Cerebellar nuclear complex (tissue), 1 donor: Measurements from ENCODE around the gene ADGRE2.
"Not testable (repeated sequence)": the region's sequence is repeated elsewhere in the genome, so short reads cannot be mapped to it uniquely, and the experiment has no call there.

Source experiments
- DNase-seq, 2 experiments: peaks; one replicate each; lab custom pipeline; 2025; lab: John Stamatoyannopoulos, UW

ADGRE2 gene

GRCh38 chr19:14778110-14778845, at the start of gene ADGRE2:
ADGRE2 (minus strand) TSS chr19:14778560; CDS start chr19:14776756, 1,804 bp downstream.
- not testable (repeated sequence) for DNase-seq

DNA sequence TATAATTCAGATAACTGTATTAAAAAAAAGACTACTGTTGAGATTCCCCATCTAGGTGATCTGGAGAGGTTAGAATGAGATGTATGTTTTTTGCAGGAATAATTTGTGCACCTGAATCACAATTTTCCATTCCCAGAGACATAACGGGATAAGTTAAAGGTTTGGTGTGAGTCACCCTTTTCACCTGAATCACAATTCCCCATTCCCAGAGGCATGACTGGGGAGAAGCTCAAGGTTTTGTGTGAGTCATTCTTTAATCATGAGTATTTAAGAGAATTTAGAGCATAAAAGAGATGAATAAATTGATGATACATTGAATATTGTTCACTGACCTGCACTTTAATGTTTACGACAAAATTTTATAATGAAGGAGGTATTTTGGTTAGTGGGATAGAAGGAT, 47.6 kb upstream of the ADGRE2 start:
- DNase-seq: no peak

DNA sequence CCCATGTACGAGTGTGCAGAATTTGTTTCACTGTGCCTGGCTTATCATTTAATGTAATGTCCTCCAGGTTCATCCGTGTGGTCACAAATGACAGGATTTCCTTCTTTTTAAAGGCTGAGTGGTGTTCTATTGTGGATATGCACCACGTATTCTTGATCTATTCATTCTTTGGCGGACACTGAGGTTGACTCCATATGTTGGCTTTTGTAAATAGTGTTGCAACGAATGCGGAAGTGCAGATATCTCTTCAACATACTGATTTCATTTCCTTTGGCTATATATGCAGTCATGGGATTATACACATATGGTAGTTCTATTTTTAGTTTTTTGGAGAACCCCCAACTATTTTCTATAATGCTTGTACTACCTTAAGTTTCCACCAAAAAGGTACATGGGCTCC, 43.6 kb upstream of the ADGRE2 start:
- DNase-seq: no peak

- DNase-seq: no peak
Observed at GRCh38 chr19:14818588-14818987, 40.2 kb upstream of the ADGRE2 start.

DNA sequence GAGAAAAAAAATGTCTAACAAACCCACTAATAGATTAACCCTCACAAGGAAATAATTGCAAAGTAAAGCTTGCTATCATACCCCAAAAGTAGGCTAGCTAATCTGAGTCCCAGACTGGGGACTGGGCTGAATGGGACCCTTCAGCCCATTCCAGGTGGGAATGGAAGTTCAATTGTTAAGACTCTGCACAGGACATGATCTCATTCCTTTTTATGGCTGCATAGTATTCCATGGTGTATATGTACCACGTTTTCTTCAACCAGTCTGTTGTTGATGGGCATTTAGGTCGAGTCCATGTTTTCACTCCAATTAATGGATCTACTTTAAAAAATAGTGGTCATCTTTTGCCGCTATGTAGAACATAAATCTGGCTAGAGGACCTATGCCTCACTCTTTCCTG, 38.7 kb upstream of the ADGRE2 start:
- DNase-seq: no peak

- no peak for DNase-seq
Observed at GRCh38 chr19:14814982-14815652, 36.8 kb upstream of the ADGRE2 start.

DNA sequence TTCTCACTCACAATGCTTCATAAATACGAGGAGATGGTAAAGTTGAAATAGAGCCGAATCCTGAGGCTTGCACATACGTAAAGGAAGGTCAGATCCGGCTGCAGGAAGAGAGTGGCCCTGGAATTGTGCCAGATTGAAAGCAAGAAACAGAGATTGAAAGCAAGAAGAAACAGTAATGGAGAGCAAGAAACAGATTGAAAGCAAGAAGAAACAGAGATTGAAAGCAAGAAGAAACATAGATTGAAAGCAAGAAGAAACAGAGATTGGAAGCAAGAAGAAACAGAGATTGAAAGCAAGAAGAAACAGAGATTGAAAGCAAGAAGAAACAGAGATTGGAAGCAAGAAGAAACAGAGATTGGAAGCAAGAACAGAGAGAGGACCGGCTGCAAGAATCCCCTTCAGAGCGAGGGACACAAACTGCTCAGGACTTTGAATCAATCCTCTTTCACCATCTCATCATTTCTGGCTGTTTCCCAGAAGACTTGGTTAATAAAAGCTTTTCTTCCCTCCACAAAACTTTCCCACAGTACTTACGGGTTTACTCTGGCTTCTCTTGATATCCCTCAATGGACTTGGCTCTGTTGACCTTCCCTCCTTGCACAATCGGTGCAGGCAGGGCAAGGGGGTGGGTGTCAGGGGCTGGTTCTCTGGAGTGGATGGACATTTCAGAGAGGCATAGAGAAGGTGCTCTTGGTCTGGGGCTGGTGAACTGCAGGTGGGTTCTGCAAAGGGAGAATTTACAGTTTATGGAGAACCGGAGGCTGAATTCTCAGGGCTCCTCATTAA, 31.1 kb upstream of the ADGRE2 start:
- DNase-seq: no peak

DNA sequence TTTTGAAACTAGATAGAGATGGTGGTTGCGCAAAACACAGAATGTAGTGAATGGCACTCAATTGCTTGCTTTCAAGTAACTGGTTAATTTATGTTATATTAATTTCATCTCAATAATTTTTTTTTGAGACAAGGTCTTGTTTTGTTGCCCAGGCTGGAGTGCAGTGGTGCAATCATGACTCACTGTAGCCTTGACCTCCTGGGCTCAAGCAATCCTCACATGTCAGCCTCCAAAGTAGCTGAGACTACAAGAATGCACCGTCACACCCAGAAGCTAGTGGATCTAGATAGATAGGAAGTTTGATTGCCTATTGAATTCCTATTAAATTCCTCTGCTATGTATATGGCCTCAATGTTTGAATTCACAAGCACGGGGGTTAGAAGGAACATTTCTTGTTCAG, 26.4 kb upstream of the ADGRE2 start:
- DNase-seq: no peak

- DNase-seq: no peak
Observed at GRCh38 chr19:14798760-14799159, 20.4 kb upstream of the ADGRE2 start.

DNA sequence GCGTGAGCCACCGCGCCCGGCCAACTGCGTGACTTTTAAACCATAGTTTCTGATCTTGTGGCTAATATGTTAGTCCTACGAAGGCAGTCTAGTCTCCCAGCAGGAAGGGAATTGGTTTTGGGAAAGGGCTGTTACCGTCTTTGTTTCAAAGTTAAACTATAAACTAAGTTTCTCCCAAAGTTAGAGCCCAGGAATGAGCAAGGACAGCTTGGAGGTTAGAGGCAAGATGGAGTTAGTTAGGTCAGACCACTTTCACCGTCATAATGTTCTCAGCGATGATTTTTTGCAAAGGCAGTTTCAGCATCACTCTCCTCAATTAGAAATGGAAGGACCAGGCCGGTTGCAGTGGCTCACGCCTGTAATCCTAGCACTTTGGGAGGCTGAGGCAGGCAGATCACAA, 17.7 kb upstream of the ADGRE2 start:
- no peak for DNase-seq

GRCh38 chr19:14795078-14795721, 16.8 kb upstream of the ADGRE2 start:
- no peak for DNase-seq

GRCh38 chr19:14792250-14792649, 13.9 kb upstream of the ADGRE2 start:
- not testable (repeated sequence) for DNase-seq

DNA sequence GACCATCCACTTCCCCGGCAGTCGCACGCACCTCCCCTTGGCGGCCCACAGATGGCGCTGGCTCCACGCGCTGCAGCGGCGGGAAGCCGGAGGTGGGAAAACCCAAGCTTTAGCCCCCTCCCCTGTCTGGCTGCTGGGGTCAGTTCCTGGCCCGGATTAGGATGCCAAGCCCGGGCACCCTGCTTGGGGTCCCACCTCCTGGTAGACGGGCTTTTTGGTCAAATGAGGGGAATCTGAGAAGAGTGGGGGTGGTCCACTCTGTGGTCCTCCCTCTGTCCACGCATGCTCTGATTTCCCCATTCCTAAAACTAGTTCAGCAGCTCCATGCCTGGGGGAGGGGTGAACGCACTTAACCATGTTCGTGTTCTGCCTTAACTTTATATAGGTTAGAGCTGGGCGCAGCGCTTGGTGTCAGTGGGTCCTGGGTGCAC, 8.1 kb upstream of the ADGRE2 start:
- no peak for DNase-seq

GRCh38 chr19:14785102-14785793, 6.9 kb upstream of the ADGRE2 start:
- not testable (repeated sequence) for DNase-seq

- not testable (repeated sequence) for DNase-seq
Observed at GRCh38 chr19:14784730-14785101, 6.4 kb upstream of the ADGRE2 start.

GRCh38 chr19:14783410-14783998, 5.1 kb upstream of the ADGRE2 start:
- not testable (repeated sequence) for DNase-seq

DNA sequence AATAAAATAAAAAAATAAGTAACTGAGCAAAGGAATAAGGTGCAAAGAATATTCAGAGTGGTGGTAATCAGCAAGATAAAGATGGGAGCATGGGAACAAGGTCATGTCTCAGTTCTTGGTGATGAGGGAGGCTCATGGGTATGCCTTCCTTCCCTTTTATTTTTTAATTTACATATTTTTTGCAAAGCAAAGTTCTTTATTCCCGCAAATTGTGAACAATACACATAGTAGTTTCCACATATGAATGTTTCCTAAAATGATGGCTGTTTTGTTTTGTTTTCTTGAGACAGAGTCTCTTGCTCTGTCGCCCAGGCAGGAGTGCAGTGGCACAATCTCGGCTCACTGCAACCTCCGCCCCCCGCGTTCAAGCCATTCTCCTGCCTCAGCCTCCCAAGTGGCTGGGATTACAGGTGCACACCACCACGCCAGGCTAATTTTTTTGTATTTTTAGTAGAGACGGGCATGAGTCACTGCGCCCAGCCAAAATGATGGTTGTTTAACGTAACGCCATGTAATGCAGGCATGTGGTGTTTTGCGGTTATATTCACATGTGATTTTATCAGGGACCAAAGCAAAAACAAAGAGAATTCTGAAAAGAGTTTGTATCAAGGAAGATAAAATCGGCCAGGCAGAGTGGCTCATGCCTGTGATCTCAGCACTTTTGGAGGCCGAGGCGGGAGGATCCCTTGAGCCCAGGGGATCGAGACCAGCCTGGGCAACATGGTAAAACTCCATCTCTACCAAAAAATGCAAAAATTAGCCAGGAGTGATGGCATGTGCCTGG, 4.5 kb upstream of the ADGRE2 start:
- no peak for DNase-seq

GRCh38 chr19:14781713-14782536, 3.6 kb upstream of the ADGRE2 start:
- not testable (repeated sequence) for DNase-seq

GRCh38 chr19:14780622-14781225, 2.4 kb upstream of the ADGRE2 start:
- DNase-seq: not testable (repeated sequence)
